K562 (cell line): ENCODE data around the gene SOCS2. TPM values are rescaled to one million over a fixed set of nuclear protein-coding genes. Genes with fewer than 3 reads are reported as not detected.

Experiments
- AFF4 ChIP-seq: sonication (generic); formaldehyde crosslinking; IDR thresholded peaks from 2 replicates; pipeline ENCODE4 v1.8.0; 2023; ENCODE audit warnings: mild to moderate bottlenecking, missing genetic modification reagents
- CBFA2T3 ChIP-seq: fragments of 450-650 bp; IDR thresholded peaks from 2 replicates; pipeline ENCODE4 v1.6.1; 2017
- EP400 ChIP-seq: fragments of 450-650 bp; IDR thresholded peaks from 2 replicates; pipeline ENCODE4 v1.6.1; 2017; ENCODE audit warnings: antibody characterized with exemption, mild to moderate bottlenecking, moderate library complexity
- JUND ChIP-seq, 2 experiments: IDR thresholded peaks; 2 replicates in 1 of 2; 3 replicates in 1 of 2; pipeline ENCODE4 v1.6.1; 2011; ENCODE audit warnings: borderline replicate concordance in 2 of 2, low read depth in 2 of 2, low read length in 2 of 2, improper control_type of control experiment in 1 of 2, missing biosample characterization in 1 of 2, missing genetic modification characterization in 1 of 2, missing genetic modification reagents in 1 of 2
- NEUROD1 ChIP-seq: fragments of 150-350 bp; IDR thresholded peaks from 2 replicates; pipeline ENCODE4 v1.6.1; 2014; ENCODE audit warnings: borderline replicate concordance, low read length, low read depth; ENCODE audit not compliant: partially characterized antibody
- RCOR1 ChIP-seq, 2 experiments: IDR thresholded peaks; 2 replicates each; pipeline ENCODE4 v1.6.1; 2012; ENCODE audit warnings: low read depth in 2 of 2, low read length in 2 of 2, borderline replicate concordance in 1 of 2, improper control_type of control experiment in 1 of 2
- SMARCA4 ChIP-seq: fragments of 450-650 bp; IDR thresholded peaks from 2 replicates; pipeline ENCODE4 v1.6.1; 2016
- SNIP1 ChIP-seq: fragments of 450-650 bp; IDR thresholded peaks from 2 replicates; pipeline ENCODE4 v1.7.1; 2017; ENCODE audit warnings: low read depth, mild to moderate bottlenecking
- TBL1XR1 ChIP-seq, 2 experiments: IDR thresholded peaks; 2 replicates each; pipeline ENCODE4 v1.6.1; 2012; ENCODE audit warnings: improper control_type of control experiment in 2 of 2, low read length in 2 of 2, mild to moderate bottlenecking in 1 of 2
- TRIM24 ChIP-seq, 2 experiments: fragments of 450-650 bp; IDR thresholded peaks; 2 replicates each; pipeline ENCODE4 v1.6.1; 2016
- USF1 ChIP-seq: sonication (generic); formaldehyde crosslinking; IDR thresholded peaks from 2 replicates; pipeline ENCODE4 v1.9.0; 2022; ENCODE audit warnings: mild to moderate bottlenecking, missing genetic modification reagents
- ZEB2 ChIP-seq: fragments of 450-650 bp; IDR thresholded peaks from 2 replicates; pipeline ENCODE4 v1.6.1; 2016
- ZNF639 ChIP-seq, 2 experiments: fragments of 200-800 bp in 1 of 2; sonication (Bioruptor generic) in 1 of 2; sonication (generic) in 1 of 2; formaldehyde crosslinking in 1 of 2; IDR thresholded peaks in 1 of 2; conservative IDR thresholded peaks in 1 of 2; 2 replicates each; pipeline versions ENCODE4 v1.5.0 to v1.6.1; 2016 to 2020; ENCODE audit warnings: missing compliant biosample characterization in 1 of 2, missing genetic modification characterization in 1 of 2, missing genetic modification reagents in 1 of 2
- ZNF778 ChIP-seq: fragments of 450-650 bp; formaldehyde crosslinking; IDR thresholded peaks from 2 replicates; pipeline ENCODE4 v1.4.0; 2020; ENCODE audit warnings: mild to moderate bottlenecking, moderate library complexity
- polyA plus RNA-seq, 8 experiments: library from polyadenylated mRNA; depleted of rRNA in 4 of 8; stranded (reverse) in 5 of 8; unstranded in 3 of 8; fragments of >200 nt; fragmentation: Nextera tagmentation in 2 of 8; fragmentation: Illumina TruSeq in 1 of 8; extraction: Ambion mirVana in 2 of 8; extraction: Trizol in 1 of 8; gene quantifications; 2 replicates each; pipeline versions ENCODE4 v1.2.1 to v1.2.3, GENCODE V29; 2011 to 2014; ENCODE audit warnings: inconsistent platforms in 1 of 8, missing spikeins in 1 of 8
- total RNA-seq, 7 experiments: library from RNA; depleted of rRNA in 6 of 7; stranded (reverse); fragments of >200 nt in 6 of 7; fragmentation: Illumina TruSeq in 2 of 7; extraction: Trizol in 2 of 7; gene quantifications; 2 replicates each; pipeline versions ENCODE4 v1.2.1 to v1.2.3, GENCODE V29; 2011 to 2021; ENCODE audit warnings: low replicate concordance in 1 of 7

Gene SOCS2
- total and polyA plus RNA-seq, 9 of the 15 experiments (the other 6 are each of a cell fraction or from before 2014, with no cell fraction given), result 37.0 to 162 (median 98.7) TPM

- TF ChIP-seq TRIM24 (IDR thresholded peaks at IDR 0.05), result peak; percentile 46 to 47; a peak in 3 of 4 replicates
- TF ChIP-seq SMARCA4, result peak; percentile 59
- no peak for TF ChIP-seq ZNF778 (CRISPR knock-in tag)
- TF ChIP-seq AFF4, result peak; percentile 66; the same call in 1 of the 2 replicates
- peak; percentile 31 to 94; a peak in 2 of 4 replicates for TF ChIP-seq TBL1XR1 (IDR thresholded peaks at IDR 0.05; ENCODE audit: low read length in 2 of 2)
- TF ChIP-seq EP400, result peak; percentile 49; the same call in 1 of the 2 replicates
- TF ChIP-seq NEUROD1, result peak; percentile 14
- 0 out of 2 replicates have a peak, but pooled peaks have one; percentile 37 for TF ChIP-seq SNIP1
- peak; percentile 99 for TF ChIP-seq ZEB2
- TF ChIP-seq CBFA2T3, result peak; percentile 41; the same call in 1 of the 2 replicates
- no peak for TF ChIP-seq USF1 (CRISPR knock-in tag)
- peak; percentile 28 to 89; a peak in 2 of 4 replicates for TF ChIP-seq RCOR1 (IDR thresholded peaks at IDR 0.05; ENCODE audit: borderline replicate concordance in 1 of 2, low read depth in 2 of 2, low read length in 2 of 2)
- peak; percentile 70; the same call in 1 of the 2 replicates for TF ChIP-seq JUND (IDR thresholded peaks at IDR 0.05; ENCODE audit: borderline replicate concordance, low read depth, low read length)
- TF ChIP-seq JUND (tag; IDR thresholded peaks at IDR 0.05; ENCODE audit: borderline replicate concordance, low read depth, low read length), result peak; percentile 44; the same call in 1 of the 3 replicates
- 0 out of 4 replicates have a peak, but pooled peaks of 1 of the 2 experiments have one; percentile 71 for TF ChIP-seq ZNF639 (CRISPR knock-in tag; conservative IDR thresholded peaks at IDR 0.05 in 1 of 2, IDR thresholded peaks at IDR 0.05 in 1 of 2)
Measured at GRCh38 chr12:93569656-93570551, 2.6 kb upstream of the SOCS2 start (continued).
